ENCODE data around the gene CFD.

DNA sequence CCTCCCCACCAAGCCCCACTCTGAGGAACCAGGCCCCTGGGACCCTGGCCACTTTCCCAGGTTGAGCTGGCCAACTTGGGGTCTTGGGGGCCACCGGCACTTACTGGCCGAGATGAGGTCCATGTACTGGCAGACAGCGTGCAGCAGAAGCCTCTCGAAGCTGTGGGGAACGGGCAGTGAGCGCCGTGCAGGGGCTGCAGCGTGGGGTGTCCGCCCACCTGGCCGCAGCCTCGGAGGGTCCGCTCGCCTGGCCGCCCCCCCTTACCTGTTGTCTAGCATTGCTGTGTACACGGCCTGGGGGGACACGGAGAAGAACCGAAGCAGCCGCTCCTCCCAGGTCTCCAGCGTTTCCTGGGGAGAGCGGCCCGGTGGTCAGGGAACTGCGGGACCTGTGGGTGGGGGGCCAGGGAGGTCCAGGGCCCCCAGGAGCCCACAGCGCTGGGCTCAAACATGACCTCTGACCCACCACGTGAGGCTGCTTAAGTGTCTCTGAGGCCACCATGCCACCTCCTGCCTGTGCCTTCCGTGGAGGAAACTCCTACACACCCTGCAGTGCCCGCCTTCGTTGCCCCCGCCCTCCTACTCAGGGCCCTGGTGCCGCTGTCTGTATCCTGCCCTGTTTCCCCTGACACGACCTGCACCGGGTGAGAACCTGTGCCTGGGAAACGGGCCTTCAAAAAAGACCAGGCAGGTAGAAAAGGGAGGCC, 40.0 kb downstream of the CFD start:
- no peak for TF ChIP-seq CTCF (conservative IDR thresholded peaks at IDR 0.05; ENCODE audit: low read depth in 2 of 2)
- TF ChIP-seq, protein P1, sequence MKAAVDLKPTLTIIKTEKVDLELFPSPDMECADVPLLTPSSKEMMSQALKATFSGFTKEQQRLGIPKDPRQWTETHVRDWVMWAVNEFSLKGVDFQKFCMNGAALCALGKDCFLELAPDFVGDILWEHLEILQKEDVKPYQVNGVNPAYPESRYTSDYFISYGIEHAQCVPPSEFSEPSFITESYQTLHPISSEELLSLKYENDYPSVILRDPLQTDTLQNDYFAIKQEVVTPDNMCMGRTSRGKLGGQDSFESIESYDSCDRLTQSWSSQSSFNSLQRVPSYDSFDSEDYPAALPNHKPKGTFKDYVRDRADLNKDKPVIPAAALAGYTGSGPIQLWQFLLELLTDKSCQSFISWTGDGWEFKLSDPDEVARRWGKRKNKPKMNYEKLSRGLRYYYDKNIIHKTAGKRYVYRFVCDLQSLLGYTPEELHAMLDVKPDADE (IDR thresholded peaks at IDR 0.05), result no peak
- TF ChIP-seq POLR2AphosphoS5 (IDR thresholded peaks at IDR 0.05; ENCODE audit: low read depth), result no peak
- no peak for TF ChIP-seq JUNB (IDR thresholded peaks at IDR 0.05; ENCODE audit: unreplicated experiment)

Data from GM23338 (cell line).